Fibroblast of lung (primary cell): ENCODE data around the gene UROC1. TPM values are rescaled to one million over a fixed set of nuclear protein-coding genes. Genes with fewer than 3 reads are reported as not detected.

ENCODE experiments used
- DNase-seq, 2 donors: peaks; one replicate each; pipeline versions ENCODE4 v3.0.0 to v3.0.0-alpha.2; 2010; ENCODE audit warnings: low read depth in 2 of 2
- H2AFZ ChIP-seq: 2 replicates; pipeline ENCODE4 v1.5.1; 2012; ENCODE audit warnings: low read length, control low read depth, inconsistent platforms
- H3K27ac ChIP-seq: 2 replicates; pipeline ENCODE4 v1.5.1; 2011; ENCODE audit warnings: low read length, control low read depth; ENCODE audit not compliant: insufficient read depth
- H3K27me3 ChIP-seq: 2 replicates; pipeline ENCODE4 v1.5.1; 2011; ENCODE audit warnings: mild to moderate bottlenecking, low read length; ENCODE audit not compliant: control insufficient read depth, insufficient read depth
- H3K36me3 ChIP-seq: 2 replicates; pipeline ENCODE4 v1.5.1; 2011; ENCODE audit warnings: low read length; ENCODE audit not compliant: control insufficient read depth, insufficient read depth
- H3K4me1 ChIP-seq: 2 replicates; pipeline ENCODE4 v1.5.1; 2011; ENCODE audit warnings: low read length; ENCODE audit not compliant: control insufficient read depth, insufficient read depth; ENCODE audit errors: extremely low read depth
- H3K4me2 ChIP-seq: 2 replicates; pipeline ENCODE4 v1.5.1; 2011; ENCODE audit warnings: low read length, control low read depth; ENCODE audit not compliant: insufficient read depth; ENCODE audit errors: extremely low read depth
- H3K4me3 ChIP-seq, 4 experiments: fragments of 200-600 bp in 1 of 4; sonication (generic) in 1 of 4; replicated peaks in 1 of 4; 2 replicates each; pipeline ENCODE4 v1.5.1; 2011 to 2016; ENCODE audit warnings: low read length in 4 of 4, low read depth in 3 of 4, mild to moderate bottlenecking in 3 of 4, control low read depth in 2 of 4, inconsistent platforms in 1 of 4, mixed read lengths in 1 of 4; ENCODE audit not compliant: insufficient read depth in 1 of 4; ENCODE audit errors: control extremely low read depth in 1 of 4
- H3K79me2 ChIP-seq: 2 replicates; pipeline ENCODE4 v1.5.1; 2012; ENCODE audit warnings: mild to moderate bottlenecking, low read length, inconsistent platforms; ENCODE audit not compliant: control insufficient read depth, insufficient read depth
- H3K9ac ChIP-seq: 2 replicates; pipeline ENCODE4 v1.5.1; 2011; ENCODE audit warnings: mild to moderate bottlenecking, low read length, control low read depth; ENCODE audit not compliant: insufficient read depth
- H3K9me3 ChIP-seq: 2 replicates; pipeline ENCODE4 v1.5.1; 2012; ENCODE audit warnings: low read depth, low read length; ENCODE audit not compliant: control insufficient read depth, insufficient read depth
- H4K20me1 ChIP-seq: 2 replicates; pipeline ENCODE4 v1.5.1; 2011; ENCODE audit warnings: low read length; ENCODE audit not compliant: control insufficient read depth, insufficient read depth; ENCODE audit errors: extremely low read depth
- EZH2 ChIP-seq: IDR thresholded peaks from 2 replicates; pipeline ENCODE4 v1.5.1; 2012; ENCODE audit warnings: low read length, control low read depth, mild to moderate bottlenecking; ENCODE audit errors: missing control alignments
- polyA plus RNA-seq, 2 donors: library from polyadenylated mRNA; depleted of rRNA in 1 of 2; stranded (reverse) in 1 of 2; unstranded in 1 of 2; fragments of >200 nt; gene quantifications; 2 replicates each; pipeline ENCODE4 v1.2.1, GENCODE V29; 2011 to 2012; ENCODE audit warnings: missing spikeins in 1 of 2
- total RNA-seq: library from RNA; depleted of rRNA; stranded (reverse); fragments of >200 nt; gene quantifications from 2 replicates; pipeline ENCODE4 v1.2.1, GENCODE V29; 2014
- TF ChIP-seq, protein P1 (sequence below), 2 donors: IDR thresholded peaks in 1 of 2; conservative IDR thresholded peaks in 1 of 2; 1 replicate in 1 of 2; 2 replicates in 1 of 2; pipeline ENCODE4 v1.5.1; 2011 to 2012; ENCODE audit warnings: low read length in 2 of 2, control low read depth in 1 of 2, inconsistent platforms in 1 of 2, low read depth in 1 of 2, mild to moderate bottlenecking in 1 of 2

UROC1 gene
- total and polyA plus RNA-seq, 2 donors (not counting 1 experiment from before 2014, with no cell fraction given), result not detected

DNA sequence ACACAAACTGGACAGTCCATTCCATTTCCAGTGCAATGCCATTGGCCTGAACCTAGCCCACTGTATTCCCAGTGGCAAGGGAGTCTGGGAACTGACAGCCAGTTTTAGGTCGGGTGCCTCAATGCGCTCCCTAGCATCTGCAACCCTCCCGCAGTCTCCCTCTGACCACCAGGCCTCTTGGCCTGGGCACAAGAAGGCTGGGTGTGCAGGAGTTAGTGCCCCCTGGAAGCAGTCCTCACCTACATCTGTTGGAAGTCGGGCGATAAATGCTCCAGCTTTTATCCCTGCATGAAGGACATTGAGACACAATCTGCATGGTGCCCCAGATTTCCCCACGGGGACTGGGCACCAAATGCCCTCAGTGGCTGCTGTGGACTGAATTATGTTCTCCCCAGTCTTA is 28.4 kb upstream of the UROC1 start:
- no peak overlapping the region for H3K4me3 ChIP-seq
- no peak overlapping the region for H3K4me2 ChIP-seq
- TF ChIP-seq EZH2, result no peak
- TF ChIP-seq, protein P1, sequence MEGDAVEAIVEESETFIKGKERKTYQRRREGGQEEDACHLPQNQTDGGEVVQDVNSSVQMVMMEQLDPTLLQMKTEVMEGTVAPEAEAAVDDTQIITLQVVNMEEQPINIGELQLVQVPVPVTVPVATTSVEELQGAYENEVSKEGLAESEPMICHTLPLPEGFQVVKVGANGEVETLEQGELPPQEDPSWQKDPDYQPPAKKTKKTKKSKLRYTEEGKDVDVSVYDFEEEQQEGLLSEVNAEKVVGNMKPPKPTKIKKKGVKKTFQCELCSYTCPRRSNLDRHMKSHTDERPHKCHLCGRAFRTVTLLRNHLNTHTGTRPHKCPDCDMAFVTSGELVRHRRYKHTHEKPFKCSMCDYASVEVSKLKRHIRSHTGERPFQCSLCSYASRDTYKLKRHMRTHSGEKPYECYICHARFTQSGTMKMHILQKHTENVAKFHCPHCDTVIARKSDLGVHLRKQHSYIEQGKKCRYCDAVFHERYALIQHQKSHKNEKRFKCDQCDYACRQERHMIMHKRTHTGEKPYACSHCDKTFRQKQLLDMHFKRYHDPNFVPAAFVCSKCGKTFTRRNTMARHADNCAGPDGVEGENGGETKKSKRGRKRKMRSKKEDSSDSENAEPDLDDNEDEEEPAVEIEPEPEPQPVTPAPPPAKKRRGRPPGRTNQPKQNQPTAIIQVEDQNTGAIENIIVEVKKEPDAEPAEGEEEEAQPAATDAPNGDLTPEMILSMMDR (conservative IDR thresholded peaks at IDR 0.05 in 1 of 2, IDR thresholded peaks at IDR 0.05 in 1 of 2; ENCODE audit: low read depth in 1 of 2, low read length in 2 of 2), result no peak
- no peak overlapping the region for H3K27ac ChIP-seq
- no peaks in the 10 kb centered on the region for H3K36me3 ChIP-seq
- no peak for DNase-seq
- H3K4me1 ChIP-seq, result peaks cover 5% of the 10 kb centered on the region
- H3K27me3 ChIP-seq, result peaks cover 15% of the 10 kb centered on the region
- no peaks in the 10 kb centered on the region for H3K9me3 ChIP-seq
- H2AFZ ChIP-seq, result no peak overlapping the region
- H4K20me1 ChIP-seq, result no peaks in the 10 kb centered on the region
- H3K79me2 ChIP-seq, result no peaks in the 10 kb centered on the region
- H3K9ac ChIP-seq, result no peak overlapping the region

DNA sequence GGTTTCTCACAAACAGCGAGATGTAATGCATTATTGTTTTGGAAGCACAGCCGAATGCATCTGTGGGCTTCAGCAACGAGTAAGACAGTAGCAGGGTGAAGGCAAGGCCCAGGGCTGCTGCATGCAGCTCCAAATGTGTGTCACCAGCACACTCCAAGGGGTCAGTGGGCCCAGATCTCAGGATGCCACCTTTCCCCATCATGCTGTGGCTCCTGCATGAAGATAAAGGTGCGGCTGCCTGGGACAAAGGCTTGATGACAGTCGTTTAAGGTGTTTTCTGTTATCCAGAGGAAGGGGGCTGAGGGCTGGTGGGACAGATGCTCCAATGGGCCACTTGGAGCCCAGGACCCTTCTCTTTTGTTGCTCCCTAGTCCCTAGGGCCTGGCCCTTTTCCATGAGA is 28.0 kb upstream of the UROC1 start:
- H4K20me1 ChIP-seq, result no peaks in the 10 kb centered on the region
- TF ChIP-seq EZH2, result no peak
- TF ChIP-seq, protein P1 (conservative IDR thresholded peaks at IDR 0.05 in 1 of 2, IDR thresholded peaks at IDR 0.05 in 1 of 2; ENCODE audit: low read depth in 1 of 2, low read length in 2 of 2), result no peak
- no peaks in the 10 kb centered on the region for H3K36me3 ChIP-seq
- no peak overlapping the region for H3K4me2 ChIP-seq
- no peak overlapping the region for H3K9ac ChIP-seq
- no peaks in the 10 kb centered on the region for H3K9me3 ChIP-seq
- H3K4me3 ChIP-seq, result no peak overlapping the region
- no peak for DNase-seq
- H3K27ac ChIP-seq, result no peak overlapping the region
- no peaks in the 10 kb centered on the region for H3K79me2 ChIP-seq
- peaks cover 15% of the 10 kb centered on the region for H3K27me3 ChIP-seq
- peaks cover 7% of the 10 kb centered on the region for H3K4me1 ChIP-seq
- H2AFZ ChIP-seq, result no peak overlapping the region

DNA sequence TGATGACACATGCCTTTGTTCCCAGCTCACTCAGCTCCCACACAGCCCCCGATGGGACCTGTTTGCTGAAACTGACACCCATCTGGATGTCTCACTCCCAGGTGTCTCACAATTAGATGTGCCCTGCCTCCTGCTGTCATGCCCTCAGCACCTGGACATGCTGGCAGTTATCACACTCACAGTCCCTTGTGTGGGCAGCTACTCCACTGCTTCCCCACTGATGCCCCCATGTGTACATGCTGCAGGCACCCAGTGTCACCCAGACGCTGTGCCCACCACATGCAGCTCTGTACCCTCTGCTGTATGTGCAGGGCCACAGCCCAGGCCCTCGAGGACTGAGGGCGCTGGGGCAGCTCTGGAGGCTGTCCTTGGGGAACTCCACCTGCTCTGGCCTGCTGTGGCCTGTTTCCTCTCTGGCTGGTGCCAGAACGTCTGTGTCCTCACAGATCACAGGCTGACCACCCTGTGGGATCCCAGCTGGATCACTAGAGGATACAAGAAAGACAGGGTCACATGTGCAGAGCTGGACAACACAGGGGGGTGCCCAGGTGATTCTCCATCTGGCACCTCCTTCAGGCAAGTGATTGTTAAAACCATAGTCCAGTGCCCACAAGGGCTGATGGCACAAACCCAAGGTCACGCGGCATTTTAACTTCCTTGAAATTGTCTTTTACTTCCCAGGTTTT is 27.2 kb upstream of the UROC1 start:
- no peak overlapping the region for H2AFZ ChIP-seq
- no peaks in the 10 kb centered on the region for H4K20me1 ChIP-seq
- H3K4me1 ChIP-seq, result peaks cover 13% of the 10 kb centered on the region
- H3K4me3 ChIP-seq, result no peak overlapping the region
- peaks cover 15% of the 10 kb centered on the region for H3K27me3 ChIP-seq
- H3K4me2 ChIP-seq, result no peak overlapping the region
- H3K9ac ChIP-seq, result no peak overlapping the region
- no peak for DNase-seq
- no peak overlapping the region for H3K27ac ChIP-seq
- no peak for TF ChIP-seq EZH2
- TF ChIP-seq, protein P1 (conservative IDR thresholded peaks at IDR 0.05 in 1 of 2, IDR thresholded peaks at IDR 0.05 in 1 of 2; ENCODE audit: low read depth in 1 of 2, low read length in 2 of 2), result no peak
- no peaks in the 10 kb centered on the region for H3K36me3 ChIP-seq
- H3K9me3 ChIP-seq, result no peaks in the 10 kb centered on the region
- H3K79me2 ChIP-seq, result no peaks in the 10 kb centered on the region
